Calu3 (cell line): ENCODE measurements around the gene PODXL. TPM values are rescaled to one million over a fixed set of nuclear protein-coding genes. Genes with fewer than 3 reads are reported as not detected.

Source experiments
- BruUV-seq: library from RNA; stranded (reverse); fragments of 400-500 nt; replicated peaks from 2 replicates; lab custom pipeline; 2021; lab: Mats Ljungman, UMichigan
- CTCF ChIA-PET: fragments of 300-600 bp; sonication (Branson Sonifier 250); formaldehyde crosslinking; loops from one replicate; lab custom pipeline; 2022; ENCODE audit warnings: antibody characterized with exemption; lab: Charles Lee
- DNase-seq: peaks from one replicate; pipeline ENCODE4 v3.0.0; 2022
- H3K27ac Mint-ChIP-seq: one replicate; pipeline ENCODE4 v1.8.0; 2022; ENCODE audit warnings: mixed read lengths; ENCODE audit not compliant: unreplicated experiment
- H3K27me3 Mint-ChIP-seq: one replicate; pipeline ENCODE4 v1.8.0; 2022; ENCODE audit warnings: mixed read lengths; ENCODE audit not compliant: unreplicated experiment
- H3K36me3 Mint-ChIP-seq: one replicate; pipeline ENCODE4 v1.8.0; 2022; ENCODE audit warnings: mild to moderate bottlenecking, moderate library complexity, mixed read lengths; ENCODE audit not compliant: insufficient read depth, unreplicated experiment
- H3K4me1 Mint-ChIP-seq: one replicate; pipeline ENCODE4 v1.8.0; 2022; ENCODE audit warnings: mild to moderate bottlenecking, low read depth, mixed read lengths; ENCODE audit not compliant: unreplicated experiment
- H3K4me3 Mint-ChIP-seq: one replicate; pipeline ENCODE4 v1.8.0; 2022; ENCODE audit warnings: mild to moderate bottlenecking, low read depth, moderate library complexity, mixed read lengths; ENCODE audit not compliant: unreplicated experiment
- H3K9me3 Mint-ChIP-seq: one replicate; pipeline ENCODE4 v1.8.0; 2022; ENCODE audit warnings: low read depth, mixed read lengths; ENCODE audit not compliant: unreplicated experiment
- CTCF ChIP-seq: fragments of 200-600 bp; IDR thresholded peaks from one replicate; pipeline ENCODE4 v1.8.0; 2022; ENCODE audit warnings: antibody characterized with exemption; ENCODE audit not compliant: unreplicated experiment
- intact Hi-C: fragments of 100-400 bp; cut with micrococcal nuclease; formaldehyde crosslinking; loops from one replicate; pipeline ENCODE4 v1.10.0; 2022; ENCODE audit not compliant: unreplicated experiment
- total RNA-seq: library from RNA; stranded (reverse); gene quantifications from 2 replicates; pipeline ENCODE4 v1.2.3, GENCODE V29; 2022

PODXL gene
- total RNA-seq, 1 experiment from 2014 or later: 15.5 TPM

DNA sequence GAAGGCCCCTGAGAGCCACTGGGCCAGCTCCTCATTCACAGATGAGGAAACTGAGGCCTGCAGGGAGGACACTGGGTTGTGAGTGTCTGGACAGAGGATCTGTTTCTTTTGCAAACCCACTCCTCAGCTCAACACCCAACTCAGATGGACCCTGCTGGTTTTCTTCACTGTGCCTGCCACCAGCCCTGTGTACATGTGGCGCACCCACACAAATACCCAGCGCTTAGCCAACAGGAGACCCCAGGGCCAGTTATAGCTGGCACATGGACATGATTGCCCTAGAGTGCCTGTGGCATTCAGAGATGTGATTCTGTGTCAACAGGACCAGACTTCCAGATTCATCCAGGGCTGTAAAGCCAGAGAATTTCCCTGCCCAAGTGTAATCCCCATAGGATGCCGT, 12.4 kb downstream of the PODXL start:
- CTCF ChIA-PET: no interaction called here
- Mint-ChIP-seq H3K27me3 (no peaks in the 10 kb centered on the region), H3K27ac (no peak overlapping the region), H3K9me3 (no peaks in the 10 kb centered on the region), H3K4me1 (peaks cover 25% of the 10 kb centered on the region), H3K36me3 (no peaks in the 10 kb centered on the region), H3K4me3 (no peak overlapping the region)
- TF ChIP-seq CTCF: no peak
- intact Hi-C loops: no loop called here
- no peak for DNase-seq
- no TSS peak for BruUV-seq

DNA sequence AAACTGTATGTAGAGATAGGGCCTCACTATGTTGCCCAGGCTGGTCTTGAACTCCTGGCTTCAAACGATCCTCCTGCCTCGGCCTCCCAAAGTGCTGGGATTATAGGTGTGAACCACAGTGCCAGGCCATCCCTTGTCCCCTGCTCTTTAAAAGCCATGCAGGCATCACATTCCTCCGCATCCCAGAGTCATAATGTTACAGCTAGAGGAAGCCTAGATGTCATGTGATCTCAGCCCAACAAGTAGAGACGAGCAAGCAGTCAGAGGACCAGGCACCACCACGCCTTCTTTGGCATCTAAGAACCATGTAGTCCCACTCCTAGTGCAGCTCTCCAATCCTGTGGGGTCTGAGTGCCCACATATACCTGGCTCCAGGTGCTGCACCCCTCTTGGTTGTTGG, 13.1 kb downstream of the PODXL start:
- intact Hi-C loops: no loop called here
- BruUV-seq: no TSS peak
- Mint-ChIP-seq H3K4me1 (peaks cover 25% of the 10 kb centered on the region), H3K27me3 (no peaks in the 10 kb centered on the region), H3K4me3 (no peak overlapping the region), H3K27ac (no peak overlapping the region), H3K9me3 (no peaks in the 10 kb centered on the region), H3K36me3 (no peaks in the 10 kb centered on the region)
- no peak for DNase-seq
- no peak for TF ChIP-seq CTCF
- CTCF ChIA-PET: no interaction called here

DNA sequence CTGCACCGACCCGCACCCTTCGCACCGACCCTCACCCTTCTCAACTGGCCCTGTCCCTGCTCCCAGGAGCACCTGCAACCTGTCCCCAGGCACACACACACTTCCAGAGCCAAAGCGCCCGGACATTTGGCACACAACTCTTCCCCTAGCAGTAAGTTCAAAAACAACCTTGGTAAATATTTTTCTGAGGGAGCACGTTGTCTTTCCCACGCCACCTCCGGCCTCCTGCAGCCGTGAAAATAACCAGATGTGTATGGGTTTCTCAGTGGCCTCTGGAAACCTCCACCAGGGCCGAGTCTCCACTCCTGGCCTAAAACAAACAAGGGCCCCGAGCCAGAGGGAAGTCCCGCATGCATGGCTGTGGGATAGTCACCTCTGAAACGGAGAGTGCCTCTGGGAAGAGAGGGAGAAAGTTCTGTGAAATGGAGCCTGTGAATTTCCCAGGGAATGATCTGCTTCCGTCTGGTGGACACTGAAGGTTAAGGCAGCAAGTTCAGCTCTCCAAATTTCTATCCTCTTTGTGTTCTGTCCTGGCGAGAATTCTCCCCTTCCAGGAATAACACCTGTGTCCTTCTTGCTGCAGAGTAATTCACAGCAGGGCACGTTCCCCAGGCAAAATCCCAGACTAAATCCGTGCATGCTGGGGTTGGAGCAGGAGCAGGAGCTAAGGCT, 15.8 kb downstream of the PODXL start:
- Mint-ChIP-seq H3K9me3 (no peaks in the 10 kb centered on the region), H3K4me3 (no peak overlapping the region), H3K27me3 (no peaks in the 10 kb centered on the region), H3K36me3 (no peaks in the 10 kb centered on the region), H3K27ac (no peak overlapping the region), H3K4me1 (peaks cover 18% of the 10 kb centered on the region)
- TF ChIP-seq CTCF: no peak
- DNase-seq: no peak
- CTCF ChIA-PET: interaction anchor here (0.5 kb wide), 1 partner anchor 129 kb away, joined by 4 read pairs; no protein-coding TSS in a partner anchor
- intact Hi-C loops: no loop called here
- BruUV-seq: no TSS peak

GRCh38 chr7:131538813-131539179, 17.6 kb downstream of the PODXL start:
- intact Hi-C loops: no loop called here
- Mint-ChIP-seq H3K27ac (no peak overlapping the region), H3K36me3 (no peaks in the 10 kb centered on the region), H3K9me3 (no peaks in the 10 kb centered on the region), H3K27me3 (no peaks in the 10 kb centered on the region), H3K4me1 (peaks cover 12% of the 10 kb centered on the region), H3K4me3 (no peak overlapping the region)
- BruUV-seq: no TSS peak
- no peak for TF ChIP-seq CTCF
- CTCF ChIA-PET: interaction anchor here (0.6 to 0.8 kb wide), 2 partner anchors 20 to 642 kb away, joined by 3 to 4 read pairs; no protein-coding TSS in a partner anchor
- DNase-seq: no peak
